Neural progenitor cell (in vitro differentiated cells): ENCODE measurements around the gene OVOL3. TPM values are rescaled to one million over a fixed set of nuclear protein-coding genes. Genes with fewer than 3 reads are reported as not detected.

ENCODE experiments used
- DNase-seq: peaks from one replicate; pipeline ENCODE4 v3.0.0-alpha.2; 2016; ENCODE audit warnings: low spot score
- H2AFZ ChIP-seq: fragments of 200-600 bp; sonication (generic); replicated peaks from 2 replicates; pipeline ENCODE4 v1.6.1; 2016; ENCODE audit warnings: antibody characterized with exemption
- H3F3A ChIP-seq: fragments of 200-600 bp; sonication (generic); 2 replicates; pipeline ENCODE4 v1.6.1; 2016; ENCODE audit warnings: antibody characterized with exemption, low read depth
- H3K27ac ChIP-seq: fragments of 200-600 bp; sonication (generic); 2 replicates; pipeline ENCODE4 v1.5.1; 2016; ENCODE audit warnings: mild to moderate bottlenecking
- H3K27me3 ChIP-seq: fragments of 200-600 bp; sonication (generic); 2 replicates; pipeline ENCODE4 v1.6.1; 2016; ENCODE audit warnings: mild to moderate bottlenecking, moderate library complexity
- H3K36me3 ChIP-seq: fragments of 200-600 bp; sonication (generic); 2 replicates; pipeline ENCODE4 v1.5.1; 2016
- H3K4me1 ChIP-seq: fragments of 200-600 bp; sonication (generic); 2 replicates; pipeline ENCODE4 v1.6.1; 2016; ENCODE audit warnings: mixed run types
- H3K4me2 ChIP-seq: fragments of 200-600 bp; sonication (generic); 2 replicates; pipeline ENCODE4 v1.6.1; 2016
- H3K4me3 ChIP-seq: fragments of 200-600 bp; sonication (generic); 2 replicates; pipeline ENCODE4 v1.5.1; 2016
- H3K79me2 ChIP-seq: fragments of 200-600 bp; sonication (generic); 2 replicates; pipeline ENCODE4 v1.6.1; 2016; ENCODE audit warnings: low read depth
- H3K9ac ChIP-seq: fragments of 200-600 bp; sonication (generic); 2 replicates; pipeline ENCODE4 v1.6.1; 2016
- H3K9me3 ChIP-seq: fragments of 200-600 bp; sonication (generic); 2 replicates; pipeline ENCODE4 v1.5.1; 2016; ENCODE audit warnings: low read depth
- H4K20me1 ChIP-seq: fragments of 200-600 bp; sonication (generic); 2 replicates; pipeline ENCODE4 v1.6.1; 2016; ENCODE audit warnings: low read depth
- H3K27ac Mint-ChIP-seq: 3 replicates; pipeline ENCODE4 v1.8.0; 2021; ENCODE audit warnings: mixed read lengths
- H3K27me3 Mint-ChIP-seq: 2 replicates; pipeline ENCODE4 v1.8.0; 2022; ENCODE audit warnings: low read depth, mild to moderate bottlenecking, inconsistent platforms, moderate library complexity, mixed read lengths; ENCODE audit not compliant: insufficient read depth
- H3K36me3 Mint-ChIP-seq: 3 replicates; pipeline ENCODE4 v1.8.0; 2021; ENCODE audit warnings: mixed read lengths
- H3K4me1 Mint-ChIP-seq: 3 replicates; pipeline ENCODE4 v1.8.0; 2021; ENCODE audit warnings: mixed read lengths
- H3K4me3 Mint-ChIP-seq: 3 replicates; pipeline ENCODE4 v1.8.0; 2021; ENCODE audit warnings: mild to moderate bottlenecking, moderate library complexity, mixed read lengths
- H3K9me3 Mint-ChIP-seq: 3 replicates; pipeline ENCODE4 v1.8.0; 2020; ENCODE audit warnings: mixed read lengths
- EZH2 ChIP-seq: fragments of 200-600 bp; sonication (generic); IDR thresholded peaks from 2 replicates; pipeline ENCODE4 v1.6.1; 2017; ENCODE audit warnings: antibody characterized with exemption, mild to moderate bottlenecking, moderate library complexity
- EZH2phosphoT487 ChIP-seq: fragments of 200-600 bp; sonication (generic); IDR thresholded peaks from 2 replicates; pipeline ENCODE4 v1.6.1; 2017; ENCODE audit warnings: antibody characterized with exemption
- total RNA-seq: library from RNA; depleted of rRNA; stranded (reverse); fragments of >200 nt; gene quantifications from 2 replicates; pipeline ENCODE4 v1.2.3, GENCODE V29; 2015; ENCODE audit warnings: low replicate concordance
- TF ChIP-seq, protein P1 (sequence below): fragments of 200-600 bp; sonication (generic); IDR thresholded peaks from 2 replicates; pipeline ENCODE4 v1.5.1; 2017; ENCODE audit warnings: antibody characterized with exemption, mild to moderate bottlenecking

OVOL3 gene
- total RNA-seq, 1 donor from 2014 or later = not detected

DNA sequence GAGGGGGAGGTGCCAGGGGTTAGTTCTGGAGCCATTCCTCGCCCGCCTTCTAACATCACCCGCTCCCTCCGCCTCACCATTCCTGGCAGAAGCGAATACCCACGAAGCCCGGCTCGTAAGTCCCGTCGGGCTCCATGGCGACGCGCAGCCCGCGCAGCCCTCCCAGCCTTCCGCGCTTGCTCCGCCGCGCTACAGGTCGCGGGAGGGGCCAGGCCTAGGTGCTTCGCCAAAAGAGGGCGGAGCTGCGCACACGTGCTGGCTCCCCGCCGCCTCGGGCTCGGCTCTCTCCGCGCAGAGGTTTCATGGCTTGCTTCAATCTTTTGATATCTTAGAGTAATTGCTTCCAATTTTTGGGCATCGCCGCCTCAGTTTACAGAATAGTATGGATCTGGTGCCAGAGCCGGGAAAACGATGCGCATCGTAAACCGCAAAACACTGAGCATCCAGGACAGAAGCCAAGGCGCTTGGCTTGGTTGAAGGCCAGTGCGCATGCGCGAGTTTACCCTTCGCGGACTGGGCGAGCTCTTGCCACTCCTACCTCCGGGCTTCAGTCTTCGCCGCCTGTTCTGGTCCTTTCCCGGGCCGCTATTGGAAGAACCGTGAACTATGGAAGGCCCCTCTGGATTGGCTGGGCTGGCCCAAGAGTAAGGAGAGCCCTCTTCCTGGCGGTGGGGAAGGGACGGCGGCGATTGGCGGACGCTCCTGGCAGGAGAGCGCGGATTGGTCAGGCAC, 3.9 kb downstream of the OVOL3 start, which contains the start of gene POLR2I:
TSS of gene POLR2I (minus strand) at position 155 of the 732 bp plus-strand sequence. CDS start at position 136, 19 bp downstream.
- Histone ChIP-seq H3K4me3 (peak within 1 kb of the TSS; percentile 85), H3K9ac (peak within 1 kb of the TSS; percentile 45), H3F3A (peaks cover 39% of the 10 kb centered on the region), H3K9me3 (no peaks in the 10 kb centered on the region), H3K27me3 (no peaks in the 10 kb centered on the region), H2AFZ (peak within 1 kb of the TSS; percentile 81), H4K20me1 (peaks cover 22% of the 10 kb centered on the region), H3K4me1 (peaks cover 27% of the 10 kb centered on the region), H3K4me2 (peak within 1 kb of the TSS; percentile 97), H3K27ac (no peak within 1 kb of the TSS), H3K79me2 (peaks cover 29% of the 10 kb centered on the region), H3K36me3 (no peaks in the 10 kb centered on the region)
- Mint-ChIP-seq H3K4me3 (peak within 1 kb of the TSS; percentile 96), H3K9me3 (no peaks in the 10 kb centered on the region), H3K27me3 (peaks cover 13% of the 10 kb centered on the region), H3K4me1 (peaks cover 21% of the 10 kb centered on the region), H3K27ac (peak within 1 kb of the TSS; percentile 92), H3K36me3 (peaks cover 10% of the 10 kb centered on the region)
- TF ChIP-seq EZH2 (no peak), EZH2phosphoT487 (no peak)
- TF ChIP-seq, protein P1, sequence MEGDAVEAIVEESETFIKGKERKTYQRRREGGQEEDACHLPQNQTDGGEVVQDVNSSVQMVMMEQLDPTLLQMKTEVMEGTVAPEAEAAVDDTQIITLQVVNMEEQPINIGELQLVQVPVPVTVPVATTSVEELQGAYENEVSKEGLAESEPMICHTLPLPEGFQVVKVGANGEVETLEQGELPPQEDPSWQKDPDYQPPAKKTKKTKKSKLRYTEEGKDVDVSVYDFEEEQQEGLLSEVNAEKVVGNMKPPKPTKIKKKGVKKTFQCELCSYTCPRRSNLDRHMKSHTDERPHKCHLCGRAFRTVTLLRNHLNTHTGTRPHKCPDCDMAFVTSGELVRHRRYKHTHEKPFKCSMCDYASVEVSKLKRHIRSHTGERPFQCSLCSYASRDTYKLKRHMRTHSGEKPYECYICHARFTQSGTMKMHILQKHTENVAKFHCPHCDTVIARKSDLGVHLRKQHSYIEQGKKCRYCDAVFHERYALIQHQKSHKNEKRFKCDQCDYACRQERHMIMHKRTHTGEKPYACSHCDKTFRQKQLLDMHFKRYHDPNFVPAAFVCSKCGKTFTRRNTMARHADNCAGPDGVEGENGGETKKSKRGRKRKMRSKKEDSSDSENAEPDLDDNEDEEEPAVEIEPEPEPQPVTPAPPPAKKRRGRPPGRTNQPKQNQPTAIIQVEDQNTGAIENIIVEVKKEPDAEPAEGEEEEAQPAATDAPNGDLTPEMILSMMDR = no peak
- peak; percentile 100 for DNase-seq

GRCh38 chr19:36115453-36116343, 4.8 kb downstream of the OVOL3 start, which contains the start of gene TBCB:
TBCB (plus strand) TSS chr19:36115468; CDS start chr19:36115561, 93 bp downstream.
- peaks cover 29% of the 10 kb centered on the region for H3K79me2 ChIP-seq
- peaks cover 33% of the 10 kb centered on the region for H3F3A ChIP-seq
- peaks cover 11% of the 10 kb centered on the region for H3K36me3 Mint-ChIP-seq
- peak within 1 kb of the TSS; percentile 85 for H3K4me3 ChIP-seq
- H3K36me3 ChIP-seq = no peaks in the 10 kb centered on the region
- H3K9me3 ChIP-seq = no peaks in the 10 kb centered on the region
- H3K27ac Mint-ChIP-seq = peak within 1 kb of the TSS; percentile 92
- peak within 1 kb of the TSS; percentile 81 for H2AFZ ChIP-seq
- DNase-seq = peak; percentile 86
- peak within 1 kb of the TSS; percentile 45 for H3K9ac ChIP-seq
- H4K20me1 ChIP-seq = peaks cover 23% of the 10 kb centered on the region
- no peak within 1 kb of the TSS for H3K27ac ChIP-seq
- peaks cover 23% of the 10 kb centered on the region for H3K4me1 Mint-ChIP-seq
- peaks cover 13% of the 10 kb centered on the region for H3K27me3 Mint-ChIP-seq
- no peaks in the 10 kb centered on the region for H3K9me3 Mint-ChIP-seq
- peaks cover 30% of the 10 kb centered on the region for H3K4me1 ChIP-seq
- H3K4me3 Mint-ChIP-seq = peak within 1 kb of the TSS; percentile 96
- H3K27me3 ChIP-seq = no peaks in the 10 kb centered on the region
- TF ChIP-seq EZH2phosphoT487 (no peak), EZH2 (no peak)
- TF ChIP-seq, protein P1 = no peak
- H3K4me2 ChIP-seq = peak within 1 kb of the TSS; percentile 97

- Histone ChIP-seq H2AFZ (no peak overlapping the region), H3K4me1 (peaks cover 24% of the 10 kb centered on the region), H3K27ac (no peak overlapping the region), H3K4me3 (peak overlapping the region; percentile 85), H4K20me1 (peaks cover 20% of the 10 kb centered on the region), H3K4me2 (peak overlapping the region; percentile 69), H3K79me2 (peaks cover 29% of the 10 kb centered on the region), H3K9ac (no peak overlapping the region), H3F3A (peaks cover 27% of the 10 kb centered on the region), H3K36me3 (no peaks in the 10 kb centered on the region), H3K27me3 (no peaks in the 10 kb centered on the region), H3K9me3 (no peaks in the 10 kb centered on the region)
- DNase-seq = no peak
- TF ChIP-seq EZH2 (no peak), EZH2phosphoT487 (no peak)
- TF ChIP-seq, protein P1 = no peak
- Mint-ChIP-seq H3K36me3 (peaks cover 11% of the 10 kb centered on the region), H3K4me3 (peak overlapping the region; percentile 96), H3K4me1 (peaks cover 23% of the 10 kb centered on the region), H3K27me3 (peaks cover 13% of the 10 kb centered on the region), H3K9me3 (no peaks in the 10 kb centered on the region), H3K27ac (no peak overlapping the region)
These were observed 5.3 kb downstream of the OVOL3 start for GRCh38 chr19:36116344-36116637.
